GM19395 (cell line): ENCODE results near the gene PCDHB5.
"Not testable (repeated sequence)": the region's sequence is repeated elsewhere in the genome, so short reads cannot be mapped to it uniquely, and the experiment has no call there.

ENCODE experiments used
- ATAC-seq: cut with Tn5 transposase; IDR thresholded peaks from one replicate; pipeline ENCODE4 v1.9.1; 2021; ENCODE audit warnings: mild to moderate bottlenecking, moderate library complexity; ENCODE audit not compliant: unreplicated experiment

The PCDHB5 gene

DNA sequence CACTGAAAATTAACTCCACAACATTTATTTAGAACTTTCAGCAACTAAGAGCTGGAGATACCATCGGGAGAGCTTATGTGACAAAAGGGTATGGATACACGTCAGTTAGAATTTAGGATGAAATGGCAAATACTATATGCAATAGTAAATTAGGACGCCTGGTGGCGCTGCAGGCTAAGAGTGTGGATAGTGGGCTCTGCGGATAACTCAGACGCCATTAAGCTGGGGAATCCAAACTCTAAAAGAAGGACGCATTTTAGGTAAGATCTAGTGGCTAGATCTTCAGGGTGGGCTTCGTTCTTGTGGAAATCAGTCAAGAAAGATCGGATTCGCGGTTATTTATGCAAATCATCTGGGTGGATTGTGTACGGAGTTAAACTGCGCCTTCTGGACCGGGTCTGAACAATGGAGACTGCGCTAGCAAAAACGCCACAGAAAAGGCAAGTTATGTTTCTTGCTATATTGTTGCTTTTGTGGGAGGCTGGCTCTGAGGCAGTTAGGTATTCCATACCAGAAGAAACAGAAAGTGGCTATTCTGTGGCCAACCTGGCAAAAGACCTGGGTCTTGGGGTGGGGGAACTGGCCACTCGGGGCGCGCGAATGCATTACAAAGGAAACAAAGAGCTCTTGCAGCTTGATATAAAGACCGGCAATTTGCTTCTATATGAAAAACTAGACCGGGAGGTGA lies at the start of gene PCDHB5:
PCDHB5 (plus strand) TSS at position 177 of the 688 bp plus-strand sequence; CDS start at position 406, 229 bp downstream.
- ATAC-seq: no peak

GRCh38 chr5:141094481-141095262 lies 40.3 kb upstream of the PCDHB5 start, which contains the start of gene PCDHB2:
Gene PCDHB2 (plus strand): TSS chr5:141094615. CDS start chr5:141094791, 176 bp downstream.
- ATAC-seq: no peak

GRCh38 chr5:141095263-141095641 lies 39.8 kb upstream of the PCDHB5 start:
- ATAC-seq: no peak

DNA sequence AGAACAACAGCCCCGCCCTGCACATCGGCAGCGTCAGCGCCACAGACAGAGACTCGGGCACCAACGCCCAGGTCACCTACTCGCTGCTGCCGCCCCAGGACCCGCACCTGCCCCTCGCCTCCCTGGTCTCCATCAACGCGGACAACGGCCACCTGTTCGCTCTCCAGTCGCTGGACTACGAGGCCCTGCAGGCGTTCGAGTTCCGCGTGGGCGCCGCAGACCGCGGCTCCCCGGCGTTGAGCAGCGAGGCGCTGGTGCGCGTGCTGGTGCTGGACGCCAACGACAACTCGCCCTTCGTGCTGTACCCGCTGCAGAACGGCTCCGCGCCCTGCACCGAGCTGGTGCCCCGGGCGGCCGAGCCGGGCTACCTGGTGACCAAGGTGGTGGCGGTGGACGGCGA lies 38.8 kb upstream of the PCDHB5 start:
- not testable (repeated sequence) for ATAC-seq

GRCh38 chr5:141096586-141096985 lies 38.4 kb upstream of the PCDHB5 start:
- not testable (repeated sequence) for ATAC-seq

- no peak for ATAC-seq
Observed at GRCh38 chr5:141100243-141100805, 34.7 kb upstream of the PCDHB5 start, which contains the start of gene PCDHB3. Gene PCDHB3 (plus strand): TSS chr5:141100473. CDS start chr5:141100650, 177 bp downstream.

GRCh38 chr5:141101059-141101458 lies 33.9 kb upstream of the PCDHB5 start:
- no peak for ATAC-seq

- ATAC-seq: not testable (repeated sequence)
Observed at GRCh38 chr5:141102070-141102469, 32.9 kb upstream of the PCDHB5 start.

GRCh38 chr5:141102471-141102870 lies 32.5 kb upstream of the PCDHB5 start:
- not testable (repeated sequence) for ATAC-seq

- no peak for ATAC-seq
Observed at GRCh38 chr5:141105350-141105749, 29.7 kb upstream of the PCDHB5 start.

GRCh38 chr5:141119250-141119649 lies 15.8 kb upstream of the PCDHB5 start:
- no peak for ATAC-seq

- no peak for ATAC-seq
Observed at GRCh38 chr5:141121563-141121962, 13.4 kb upstream of the PCDHB5 start, which contains the start of gene PCDHB4. Gene PCDHB4 (plus strand): TSS chr5:141121818. CDS start chr5:141121999, 181 bp downstream.

GRCh38 chr5:141121985-141122384 lies 13.0 kb upstream of the PCDHB5 start:
- ATAC-seq: no peak

- ATAC-seq: not testable (repeated sequence)
Observed at GRCh38 chr5:141123396-141124135, 11.4 kb upstream of the PCDHB5 start.

- ATAC-seq: no peak
Observed at GRCh38 chr5:141127305-141127704, 7.7 kb upstream of the PCDHB5 start.

DNA sequence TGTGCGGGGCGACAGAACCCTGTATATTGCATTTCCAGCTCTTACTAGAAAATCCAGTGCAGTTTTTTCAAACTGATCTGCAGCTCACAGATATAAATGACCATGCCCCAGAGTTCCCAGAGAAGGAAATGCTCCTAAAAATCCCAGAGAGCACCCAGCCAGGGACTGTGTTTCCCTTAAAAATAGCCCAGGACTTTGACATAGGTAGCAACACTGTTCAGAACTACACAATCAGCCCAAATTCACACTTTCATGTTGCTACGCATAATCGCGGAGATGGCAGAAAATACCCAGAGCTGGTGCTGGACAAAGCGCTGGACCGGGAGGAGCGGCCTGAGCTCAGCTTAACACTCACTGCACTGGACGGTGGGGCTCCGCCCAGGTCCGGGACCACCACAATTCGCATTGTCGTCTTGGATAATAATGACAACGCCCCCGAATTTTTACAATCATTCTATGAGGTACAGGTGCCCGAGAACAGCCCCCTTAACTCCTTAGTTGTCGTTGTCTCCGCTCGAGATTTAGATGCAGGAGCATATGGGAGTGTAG lies 786 bp downstream of the PCDHB5 start:
- ATAC-seq: no peak

- not testable (repeated sequence) for ATAC-seq
Observed at GRCh38 chr5:141137346-141137745, 2.3 kb downstream of the PCDHB5 start.

- no peak for ATAC-seq
Observed at GRCh38 chr5:141149812-141150211, 14.8 kb downstream of the PCDHB5 start, which contains the start of gene PCDHB6. Gene PCDHB6 (plus strand): TSS chr5:141150057. CDS start chr5:141150258, 201 bp downstream.

DNA sequence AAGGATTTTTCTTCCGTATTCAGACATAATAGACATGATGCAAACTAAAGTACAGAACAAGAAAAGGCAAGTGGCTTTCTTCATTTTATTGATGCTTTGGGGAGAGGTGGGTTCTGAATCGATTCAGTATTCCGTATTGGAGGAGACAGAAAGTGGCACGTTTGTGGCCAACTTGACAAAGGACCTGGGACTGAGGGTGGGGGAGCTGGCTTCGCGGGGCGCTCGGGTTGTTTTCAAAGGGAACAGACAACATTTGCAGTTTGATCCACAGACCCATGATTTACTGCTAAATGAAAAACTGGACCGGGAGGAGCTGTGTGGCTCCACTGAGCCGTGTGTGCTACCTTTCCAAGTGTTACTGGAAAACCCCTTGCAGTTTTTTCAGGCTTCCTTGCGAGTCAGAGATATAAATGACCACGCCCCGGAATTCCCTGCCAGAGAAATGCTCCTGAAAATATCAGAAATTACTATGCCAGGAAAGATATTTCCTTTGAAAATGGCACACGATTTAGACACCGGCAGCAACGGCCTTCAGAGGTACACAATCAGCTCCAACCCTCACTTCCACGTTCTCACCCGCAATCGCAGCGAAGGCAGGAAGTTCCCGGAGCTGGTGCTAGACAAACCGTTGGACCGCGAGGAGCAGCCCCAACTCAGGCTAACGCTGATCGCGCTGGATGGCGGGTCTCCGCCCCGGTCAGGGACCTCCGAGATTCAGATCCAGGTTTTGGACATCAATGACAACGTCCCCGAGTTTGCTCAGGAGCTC lies 15.4 kb downstream of the PCDHB5 start:
- ATAC-seq: no peak

DNA sequence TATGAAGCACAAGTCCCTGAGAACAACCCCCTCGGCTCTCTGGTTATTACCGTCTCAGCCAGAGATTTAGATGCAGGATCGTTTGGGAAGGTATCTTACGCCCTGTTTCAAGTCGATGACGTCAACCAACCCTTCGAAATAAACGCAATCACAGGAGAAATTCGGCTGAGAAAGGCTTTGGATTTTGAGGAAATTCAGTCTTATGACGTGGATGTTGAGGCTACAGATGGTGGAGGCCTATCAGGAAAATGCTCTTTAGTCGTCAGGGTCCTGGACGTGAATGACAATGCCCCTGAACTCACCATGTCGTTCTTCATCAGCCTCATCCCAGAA lies 16.0 kb downstream of the PCDHB5 start:
- ATAC-seq: no peak
